H1 (cell line): ENCODE results near the gene DCDC2. TPM values are rescaled to one million over a fixed set of nuclear protein-coding genes. Genes with fewer than 3 reads are reported as not detected.

Source experiments
- polyA plus RNA-seq, 7 experiments: library from polyadenylated mRNA; depleted of rRNA in 3 of 7; stranded (reverse) in 5 of 7; unstranded in 2 of 7; fragments of >200 nt in 5 of 7; fragments of 200-250 nt in 2 of 7; gene quantifications; 1 replicate in 5 of 7; 2 replicates in 1 of 7; 4 replicates in 1 of 7; pipeline versions ENCODE4 v1.2.1 to v1.2.3, GENCODE V29; 2011 to 2013; ENCODE audit warnings: missing spikeins in 2 of 7, mixed read lengths in 2 of 7
- small RNA-seq: library from polyadenylated mRNA; stranded (forward); fragments of <200 nt; extraction: miRNeasy Mini kit (QIAGEN cat#:217004); gene quantifications from one replicate; pipeline ENCODE3, GENCODE V24; 2013; ENCODE audit not compliant: insufficient read depth
- total RNA-seq: library from RNA; stranded (reverse); fragmentation: NEBNext Ultra II Directional; extraction: Animal tissue kit (Norgen Biotek cat#: 25700); gene quantifications from 2 replicates; pipeline ENCODE4 v1.2.1, GENCODE V29; 2021

Gene DCDC2
- total and polyA plus RNA-seq, 2 of the 8 experiments (the other 6 are each of a cell fraction or from before 2014, with no cell fraction given): 0.03 to 0.15 TPM

Small RNAs within 50 kb of the gene (small RNA-seq; reads per million reads assigned to genes)
- not detected for gene RF00218
- gene RNU6-391P: not detected

Other genes starting within 250 kb of the DCDC2 start
- 0.29 and 0.78 TPM in 2 replicates for gene NRSN1, start 231.8 kb downstream of the DCDC2 start, total RNA-seq
- gene NRSN1, start 231.8 kb downstream of the DCDC2 start, polyA plus RNA-seq (2011; rRNA removed): 0.03 and 0.15 TPM in 2 replicates
- 67.5 and 68.4 TPM in 2 replicates for gene MRS2, start 44.9 kb upstream of the DCDC2 start, total RNA-seq
- gene MRS2, start 44.9 kb upstream of the DCDC2 start, polyA plus RNA-seq (2011; rRNA removed): 51.2 and 51.8 TPM in 2 replicates
- 5.3 and 5.9 TPM in 2 replicates for gene GPLD1, start 131.5 kb upstream of the DCDC2 start, total RNA-seq
- 2.9 and 3.7 TPM in 2 replicates for gene GPLD1, start 131.5 kb upstream of the DCDC2 start, polyA plus RNA-seq (2011; rRNA removed)
- gene ALDH5A1, start 136.9 kb upstream of the DCDC2 start, total RNA-seq: 2.4 and 4.1 TPM in 2 replicates
- gene ALDH5A1, start 136.9 kb upstream of the DCDC2 start, polyA plus RNA-seq (2011; rRNA removed): 1.3 and 1.5 TPM in 2 replicates